A549 treated with dexamethasone at 1 μM for 4 hours (cell line): Measurements from ENCODE around the gene MAMLD1. TPM values are rescaled to one million over a fixed set of nuclear protein-coding genes. Genes with fewer than 3 reads are reported as not detected.

Experiments
- total RNA-seq: library from RNA; stranded (reverse); fragments of 200-300 nt; extraction: Qiagen RNA extraction; gene quantifications from 5 replicates; pipeline ENCODE4 v1.2.3, GENCODE V29; 2022

MAMLD1 gene
- 5.3 to 6.4 TPM (median 5.9 TPM) in 5 replicates for total RNA-seq

GRCh38 chrX:150362599-150363481 lies at the start of gene MAMLD1:
Gene MAMLD1 (plus strand): TSS chrX:150363317. CDS start chrX:150445517, 82,200 bp downstream.

Other genes with a start within 250 kb of the MAMLD1 start
- gene MTM1, start 205.3 kb downstream of the MAMLD1 start, total RNA-seq, result 5.3 to 6.8 TPM (median 6.5 TPM) in 5 replicates